Vagina (tissue), 2 donors: ENCODE results near the gene SPRED1. TPM values are rescaled to one million over a fixed set of nuclear protein-coding genes. Genes with fewer than 3 reads are reported as not detected.

ENCODE experiments used
- DNase-seq, 2 donors: peaks; one replicate each; pipeline ENCODE4 v3.0.0-alpha.2; 2017; ENCODE audit errors: extremely low spot score in 2 of 2
- H3K27ac ChIP-seq: fragments of 200-600 bp; sonication (generic); one replicate; pipeline ENCODE4 v1.5.1; 2019
- H3K27me3 ChIP-seq: fragments of 200-600 bp; sonication (generic); one replicate; pipeline ENCODE4 v1.5.1; 2019
- H3K36me3 ChIP-seq, 2 donors: fragments of 200-600 bp; sonication (generic); one replicate each; pipeline ENCODE4 v1.5.1; 2017 to 2019
- H3K4me1 ChIP-seq: fragments of 200-600 bp; sonication (generic); one replicate; pipeline ENCODE4 v1.5.1; 2019
- H3K4me3 ChIP-seq, 2 donors: fragments of 200-600 bp; sonication (generic); 1 replicate in 1 of 2; 2 replicates in 1 of 2; pipeline ENCODE4 v1.5.1; 2016 to 2019
- H3K9me3 ChIP-seq: fragments of 200-600 bp; sonication (generic); one replicate; pipeline ENCODE4 v1.5.1; 2019
- POLR2A ChIP-seq, 2 donors: fragments of 450-650 bp; IDR thresholded peaks; one replicate each; pipeline ENCODE4 v1.6.1; 2017; ENCODE audit warnings: antibody characterized with exemption in 2 of 2, mild to moderate bottlenecking in 2 of 2, moderate library complexity in 2 of 2
- POLR2AphosphoS5 ChIP-seq, 2 donors: sonication (generic); formaldehyde crosslinking; IDR thresholded peaks; one replicate each; pipeline ENCODE4 v1.9.0; 2017; ENCODE audit warnings: antibody characterized with exemption in 2 of 2, mild to moderate bottlenecking in 2 of 2, low read depth in 1 of 2; ENCODE audit not compliant: insufficient read depth in 1 of 2
- intact Hi-C: fragments of 100-400 bp; cut with DNase I; formaldehyde crosslinking; loops from one replicate; pipeline ENCODE4 v1.15.1; 2023
- total RNA-seq: library from RNA; depleted of rRNA; stranded (reverse); fragments of >200 nt; gene quantifications from one replicate; pipeline ENCODE4 v1.2.3, GENCODE V29; 2016
- TF ChIP-seq, protein P1 (sequence below), 3 experiments: fragments of 450-650 bp in 2 of 3; fragments of 200-600 bp in 1 of 3; sonication (generic) in 1 of 3; IDR thresholded peaks; one replicate each; pipeline ENCODE4 v1.5.1; 2017 to 2019; ENCODE audit warnings: antibody characterized with exemption in 3 of 3, mild to moderate bottlenecking in 2 of 3, moderate library complexity in 2 of 3

Gene SPRED1
- total RNA-seq, 1 donor from 2014 or later: 16.7 TPM

- Histone ChIP-seq H3K27me3 (no peaks in the 10 kb centered on the region), H3K9me3 (no peaks in the 10 kb centered on the region), H3K4me1 (peaks cover 45% of the 10 kb centered on the region), H3K27ac (no peak overlapping the region), H3K36me3 (no peaks in the 10 kb centered on the region), H3K4me3 (no peak overlapping the region)
- intact Hi-C loops: loop anchor here (5.0 kb wide), 1 partner anchor 635 kb away; no protein-coding TSS in a partner anchor
- no peak for TF ChIP-seq POLR2A (IDR thresholded peaks at IDR 0.05)
- TF ChIP-seq, protein P1, sequence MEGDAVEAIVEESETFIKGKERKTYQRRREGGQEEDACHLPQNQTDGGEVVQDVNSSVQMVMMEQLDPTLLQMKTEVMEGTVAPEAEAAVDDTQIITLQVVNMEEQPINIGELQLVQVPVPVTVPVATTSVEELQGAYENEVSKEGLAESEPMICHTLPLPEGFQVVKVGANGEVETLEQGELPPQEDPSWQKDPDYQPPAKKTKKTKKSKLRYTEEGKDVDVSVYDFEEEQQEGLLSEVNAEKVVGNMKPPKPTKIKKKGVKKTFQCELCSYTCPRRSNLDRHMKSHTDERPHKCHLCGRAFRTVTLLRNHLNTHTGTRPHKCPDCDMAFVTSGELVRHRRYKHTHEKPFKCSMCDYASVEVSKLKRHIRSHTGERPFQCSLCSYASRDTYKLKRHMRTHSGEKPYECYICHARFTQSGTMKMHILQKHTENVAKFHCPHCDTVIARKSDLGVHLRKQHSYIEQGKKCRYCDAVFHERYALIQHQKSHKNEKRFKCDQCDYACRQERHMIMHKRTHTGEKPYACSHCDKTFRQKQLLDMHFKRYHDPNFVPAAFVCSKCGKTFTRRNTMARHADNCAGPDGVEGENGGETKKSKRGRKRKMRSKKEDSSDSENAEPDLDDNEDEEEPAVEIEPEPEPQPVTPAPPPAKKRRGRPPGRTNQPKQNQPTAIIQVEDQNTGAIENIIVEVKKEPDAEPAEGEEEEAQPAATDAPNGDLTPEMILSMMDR (IDR thresholded peaks at IDR 0.05): no peak
- no peak for DNase-seq
These were observed 5.0 kb downstream of the SPRED1 start for GRCh38 chr15:38257676-38258075.

DNA sequence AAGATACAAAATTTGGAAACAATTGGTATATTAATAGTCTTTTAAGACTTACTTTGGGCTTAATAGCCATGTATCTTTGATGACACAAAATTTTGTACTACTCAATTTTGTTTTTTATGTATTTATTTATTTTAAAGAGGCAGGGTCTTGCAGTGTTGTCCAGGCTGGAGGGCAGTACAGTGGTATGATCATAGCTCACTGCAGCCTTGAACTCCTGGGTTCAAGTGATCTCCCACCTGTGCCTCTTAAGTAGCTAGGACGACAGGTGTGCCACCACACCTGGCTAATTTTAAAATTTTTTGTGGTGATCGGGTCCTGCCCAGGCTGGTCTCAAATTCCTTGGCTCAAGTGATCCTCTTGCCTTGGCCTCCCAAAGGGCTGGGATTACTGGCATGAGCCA is 6.5 kb downstream of the SPRED1 start:
- H3K27me3 ChIP-seq: no peaks in the 10 kb centered on the region
- H3K4me1 ChIP-seq: peaks cover 59% of the 10 kb centered on the region
- DNase-seq: no peak
- TF ChIP-seq POLR2A (IDR thresholded peaks at IDR 0.05) (no peak), POLR2AphosphoS5 (IDR thresholded peaks at IDR 0.05; ENCODE audit: insufficient read depth in 1 of 2, low read depth in 1 of 2) (no peak)
- TF ChIP-seq, protein P1 (IDR thresholded peaks at IDR 0.05): no peak
- intact Hi-C loops: loop anchor here (5.0 kb wide), 1 partner anchor 633 kb away; no protein-coding TSS in a partner anchor
- H3K9me3 ChIP-seq: no peaks in the 10 kb centered on the region
- H3K27ac ChIP-seq: no peak overlapping the region
- no peak overlapping the region for H3K4me3 ChIP-seq
- no peaks in the 10 kb centered on the region for H3K36me3 ChIP-seq

DNA sequence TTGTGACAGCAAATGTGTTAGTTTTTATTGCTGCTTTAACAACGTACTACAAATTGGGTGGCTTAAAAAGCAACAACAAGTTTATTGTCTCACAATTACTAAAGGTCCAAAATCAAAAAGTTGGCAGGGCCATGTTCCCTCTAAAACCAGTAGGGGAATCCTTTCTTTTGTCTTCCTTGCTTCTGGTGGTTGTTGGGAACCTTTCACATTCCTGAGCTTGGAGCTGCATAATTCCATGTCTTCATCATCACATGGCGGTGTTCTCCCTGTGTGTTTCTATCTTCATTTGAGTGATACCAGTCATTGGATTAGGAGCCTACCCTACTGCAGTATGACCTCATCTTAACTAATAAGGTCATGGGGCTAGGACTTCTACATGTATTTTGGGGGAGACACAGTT is 7.4 kb downstream of the SPRED1 start:
- no peak for DNase-seq
- TF ChIP-seq POLR2AphosphoS5 (IDR thresholded peaks at IDR 0.05; ENCODE audit: insufficient read depth in 1 of 2, low read depth in 1 of 2): no peak
- TF ChIP-seq, protein P1 (IDR thresholded peaks at IDR 0.05): no peak
- TF ChIP-seq POLR2A (IDR thresholded peaks at IDR 0.05): no peak
- Histone ChIP-seq H3K4me1 (peaks cover 59% of the 10 kb centered on the region), H3K36me3 (no peaks in the 10 kb centered on the region), H3K27ac (no peak overlapping the region), H3K9me3 (no peaks in the 10 kb centered on the region), H3K27me3 (no peaks in the 10 kb centered on the region), H3K4me3 (no peak overlapping the region)
- intact Hi-C loops: no loop called here

GRCh38 chr15:38263251-38263650 is 10.6 kb downstream of the SPRED1 start:
- Histone ChIP-seq H3K27ac (no peak overlapping the region), H3K4me3 (no peak overlapping the region), H3K36me3 (no peaks in the 10 kb centered on the region), H3K27me3 (no peaks in the 10 kb centered on the region), H3K9me3 (no peaks in the 10 kb centered on the region), H3K4me1 (peaks cover 46% of the 10 kb centered on the region)
- DNase-seq: no peak
- intact Hi-C loops: no loop called here
- TF ChIP-seq POLR2A (IDR thresholded peaks at IDR 0.05): no peak
- TF ChIP-seq, protein P1 (IDR thresholded peaks at IDR 0.05): no peak
- TF ChIP-seq POLR2AphosphoS5 (IDR thresholded peaks at IDR 0.05; ENCODE audit: insufficient read depth in 1 of 2, low read depth in 1 of 2): no peak

DNA sequence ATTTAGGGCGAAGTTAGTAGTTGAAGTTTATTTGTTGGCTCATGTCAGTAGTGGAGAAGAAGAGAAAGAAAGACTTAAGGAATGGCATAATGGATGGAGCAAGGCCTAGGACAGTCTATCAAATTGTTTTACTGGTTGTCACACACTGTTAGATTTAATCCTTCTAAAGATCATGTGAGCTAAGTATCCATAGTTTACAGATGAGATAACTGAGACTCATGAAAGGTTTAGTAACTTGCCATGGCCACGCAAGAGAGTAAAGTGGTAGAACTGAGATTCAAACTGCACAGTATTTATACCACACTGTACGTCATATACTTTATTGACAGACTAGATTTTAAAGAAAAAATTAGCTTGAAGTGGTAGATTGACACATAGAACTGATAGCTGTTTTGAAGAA is 11.4 kb downstream of the SPRED1 start:
- H3K9me3 ChIP-seq: no peaks in the 10 kb centered on the region
- H3K27ac ChIP-seq: no peak overlapping the region
- peaks cover 45% of the 10 kb centered on the region for H3K4me1 ChIP-seq
- no peak overlapping the region for H3K4me3 ChIP-seq
- no peaks in the 10 kb centered on the region for H3K36me3 ChIP-seq
- H3K27me3 ChIP-seq: no peaks in the 10 kb centered on the region
- intact Hi-C loops: no loop called here
- DNase-seq: no peak
- TF ChIP-seq, protein P1 (IDR thresholded peaks at IDR 0.05): no peak
- TF ChIP-seq POLR2A (IDR thresholded peaks at IDR 0.05) (no peak), POLR2AphosphoS5 (IDR thresholded peaks at IDR 0.05; ENCODE audit: insufficient read depth in 1 of 2, low read depth in 1 of 2) (no peak)
